PC-9 (cell line): Measurements from ENCODE around the gene TBX5. TPM values are rescaled to one million over a fixed set of nuclear protein-coding genes. Genes with fewer than 3 reads are reported as not detected.

Experiments
- BruUV-seq: library from RNA; stranded (reverse); fragments of 400-500 nt; replicated peaks from 2 replicates; lab custom pipeline; 2021; lab: Mats Ljungman, UMichigan
- CTCF ChIA-PET: fragments of 300-600 bp; sonication (Branson Sonifier 250); formaldehyde crosslinking; loops from one replicate; lab custom pipeline; 2022; ENCODE audit warnings: antibody characterized with exemption; lab: Charles Lee
- POLR2A ChIA-PET: fragments of 300-600 bp; sonication (Branson Sonifier 250); formaldehyde crosslinking; loops from one replicate; lab custom pipeline; 2022; ENCODE audit warnings: antibody characterized with exemption; ENCODE audit not compliant: unreplicated experiment; lab: Charles Lee
- DNase-seq, 2 experiments: peaks; one replicate each; pipeline versions ENCODE4 v3.0.0 to v3.0.0-alpha.2; 2015 to 2022; ENCODE audit warnings: mixed read lengths in 1 of 2
- H2AFZ ChIP-seq: fragments of 200-600 bp; sonication (generic); 2 replicates; pipeline ENCODE4 v1.8.1; 2017; ENCODE audit warnings: antibody characterized with exemption
- H3F3A ChIP-seq: fragments of 200-600 bp; sonication (generic); 2 replicates; pipeline ENCODE4 v1.8.1; 2017; ENCODE audit warnings: antibody characterized with exemption, mild to moderate bottlenecking, low read depth; ENCODE audit not compliant: insufficient read depth
- H3K27ac ChIP-seq: fragments of 200-600 bp; sonication (generic); 2 replicates; pipeline ENCODE4 v1.6.1; 2016; ENCODE audit warnings: mixed run types
- H3K27me3 ChIP-seq: fragments of 200-600 bp; sonication (generic); 2 replicates; pipeline ENCODE4 v1.6.1; 2016; ENCODE audit warnings: low read depth, mixed run types; ENCODE audit not compliant: insufficient read depth
- H3K36me3 ChIP-seq: fragments of 200-600 bp; sonication (generic); 2 replicates; pipeline ENCODE4 v1.6.1; 2016; ENCODE audit warnings: low read depth, mixed run types
- H3K4me1 ChIP-seq: fragments of 200-600 bp; sonication (generic); replicated peaks from 2 replicates; pipeline ENCODE4 v1.6.1; 2016; ENCODE audit warnings: mixed run types; ENCODE audit not compliant: insufficient read depth
- H3K4me2 ChIP-seq: fragments of 200-600 bp; sonication (generic); 2 replicates; pipeline ENCODE4 v1.6.1; 2017; ENCODE audit warnings: mixed run types
- H3K4me3 ChIP-seq: fragments of 200-600 bp; sonication (generic); 2 replicates; pipeline ENCODE4 v1.6.1; 2016; ENCODE audit warnings: mixed run types
- H3K79me2 ChIP-seq: fragments of 200-600 bp; sonication (generic); 2 replicates; pipeline ENCODE4 v1.6.1; 2017; ENCODE audit warnings: low read depth, mixed run types
- H3K9me2 ChIP-seq: fragments of 200-600 bp; sonication (generic); 2 replicates; pipeline ENCODE4 v1.8.1; 2017; ENCODE audit warnings: mild to moderate bottlenecking; ENCODE audit not compliant: insufficient read depth
- H3K9me3 ChIP-seq: fragments of 200-600 bp; sonication (generic); 2 replicates; pipeline ENCODE4 v1.8.1; 2016; ENCODE audit warnings: low read depth; ENCODE audit not compliant: insufficient read depth
- H4K20me1 ChIP-seq: fragments of 200-600 bp; sonication (generic); 2 replicates; pipeline ENCODE4 v1.8.1; 2017; ENCODE audit not compliant: insufficient read depth
- EZH2 ChIP-seq: fragments of 200-600 bp; sonication (generic); IDR thresholded peaks from 2 replicates; pipeline ENCODE4 v1.8.0; 2017; ENCODE audit warnings: antibody characterized with exemption, low read depth
- intact Hi-C: fragments of 100-400 bp; cut with micrococcal nuclease; formaldehyde crosslinking; loops from one replicate; pipeline ENCODE4 v1.10.0; 2022; ENCODE audit not compliant: unreplicated experiment
- total RNA-seq: library from RNA; stranded (reverse); gene quantifications from 2 replicates; pipeline ENCODE4 v1.2.3, GENCODE V29; 2021
- TF ChIP-seq, protein P1 (sequence below): fragments of 200-600 bp; sonication (generic); conservative IDR thresholded peaks from 2 replicates; pipeline ENCODE4 v1.6.1; 2017; ENCODE audit warnings: mixed run types, antibody characterized with exemption, mild to moderate bottlenecking, moderate library complexity

The TBX5 gene
- total RNA-seq, 1 experiment from 2014 or later: not detected

- ChIA-PET CTCF (no interaction called here), POLR2A (no interaction called here)
- H3K9me3 ChIP-seq: no peaks in the 10 kb centered on the region
- no peak overlapping the region for H3K4me2 ChIP-seq
- H2AFZ ChIP-seq: no peak overlapping the region
- H3K9me2 ChIP-seq: no peaks in the 10 kb centered on the region
- BruUV-seq: no TSS peak
- H3K4me3 ChIP-seq: no peak overlapping the region
- intact Hi-C loops: no loop called here
- H3K27ac ChIP-seq: no peak overlapping the region
- no peaks in the 10 kb centered on the region for H3K4me1 ChIP-seq
- no peaks in the 10 kb centered on the region for H4K20me1 ChIP-seq
- H3K79me2 ChIP-seq: no peaks in the 10 kb centered on the region
- H3K27me3 ChIP-seq: peaks cover 98% of the 10 kb centered on the region
- no peak for DNase-seq
- no peaks in the 10 kb centered on the region for H3K36me3 ChIP-seq
- no peaks in the 10 kb centered on the region for H3F3A ChIP-seq
- TF ChIP-seq, protein P1, sequence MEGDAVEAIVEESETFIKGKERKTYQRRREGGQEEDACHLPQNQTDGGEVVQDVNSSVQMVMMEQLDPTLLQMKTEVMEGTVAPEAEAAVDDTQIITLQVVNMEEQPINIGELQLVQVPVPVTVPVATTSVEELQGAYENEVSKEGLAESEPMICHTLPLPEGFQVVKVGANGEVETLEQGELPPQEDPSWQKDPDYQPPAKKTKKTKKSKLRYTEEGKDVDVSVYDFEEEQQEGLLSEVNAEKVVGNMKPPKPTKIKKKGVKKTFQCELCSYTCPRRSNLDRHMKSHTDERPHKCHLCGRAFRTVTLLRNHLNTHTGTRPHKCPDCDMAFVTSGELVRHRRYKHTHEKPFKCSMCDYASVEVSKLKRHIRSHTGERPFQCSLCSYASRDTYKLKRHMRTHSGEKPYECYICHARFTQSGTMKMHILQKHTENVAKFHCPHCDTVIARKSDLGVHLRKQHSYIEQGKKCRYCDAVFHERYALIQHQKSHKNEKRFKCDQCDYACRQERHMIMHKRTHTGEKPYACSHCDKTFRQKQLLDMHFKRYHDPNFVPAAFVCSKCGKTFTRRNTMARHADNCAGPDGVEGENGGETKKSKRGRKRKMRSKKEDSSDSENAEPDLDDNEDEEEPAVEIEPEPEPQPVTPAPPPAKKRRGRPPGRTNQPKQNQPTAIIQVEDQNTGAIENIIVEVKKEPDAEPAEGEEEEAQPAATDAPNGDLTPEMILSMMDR: no peak
- TF ChIP-seq EZH2: no peak
These were observed 7.7 kb downstream of the TBX5 start for GRCh38 chr12:114397978-114398881.

- CTCF ChIA-PET: no interaction called here
These were observed 8.8 kb downstream of the TBX5 start for GRCh38 chr12:114396869-114397719.

More at GRCh38 chr12:114396869-114397719, 8.8 kb downstream of the TBX5 start:
- Histone ChIP-seq H3K9me2 (no peaks in the 10 kb centered on the region), H3K27ac (no peak overlapping the region), H4K20me1 (no peaks in the 10 kb centered on the region), H3K27me3 (peaks cover 98% of the 10 kb centered on the region), H3K79me2 (no peaks in the 10 kb centered on the region), H2AFZ (no peak overlapping the region), H3K4me1 (no peaks in the 10 kb centered on the region), H3F3A (no peaks in the 10 kb centered on the region), H3K4me2 (no peak overlapping the region), H3K9me3 (no peaks in the 10 kb centered on the region), H3K36me3 (no peaks in the 10 kb centered on the region), H3K4me3 (no peak overlapping the region)
- TF ChIP-seq EZH2: no peak
- TF ChIP-seq, protein P1: no peak
- intact Hi-C loops: no loop called here
- no TSS peak for BruUV-seq
- no peak for DNase-seq
- POLR2A ChIA-PET: no interaction called here
